Measurements from ENCODE around the gene NUDT12.

The NUDT12 gene

DNA sequence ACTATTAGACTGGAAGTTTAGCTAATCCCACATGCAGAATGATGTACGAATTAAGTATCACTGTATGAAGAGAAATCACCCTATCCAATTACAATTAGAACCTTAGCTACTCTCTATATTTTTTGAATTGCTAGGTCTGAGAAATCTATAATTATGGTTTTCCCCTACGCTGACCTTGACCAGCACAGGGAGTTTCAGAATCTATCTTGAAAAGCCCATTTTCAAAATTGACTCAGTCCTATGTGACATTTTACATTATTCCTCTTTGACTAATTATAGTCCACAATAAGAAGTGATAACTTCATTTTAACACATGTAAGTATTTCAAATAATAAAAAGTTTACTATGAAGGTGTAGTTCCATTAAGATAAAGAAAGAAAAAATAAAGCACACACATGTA lies 21.5 kb downstream of the NUDT12 start:
- no peak for DNase-seq (ENCODE audit: low read depth)

DNA sequence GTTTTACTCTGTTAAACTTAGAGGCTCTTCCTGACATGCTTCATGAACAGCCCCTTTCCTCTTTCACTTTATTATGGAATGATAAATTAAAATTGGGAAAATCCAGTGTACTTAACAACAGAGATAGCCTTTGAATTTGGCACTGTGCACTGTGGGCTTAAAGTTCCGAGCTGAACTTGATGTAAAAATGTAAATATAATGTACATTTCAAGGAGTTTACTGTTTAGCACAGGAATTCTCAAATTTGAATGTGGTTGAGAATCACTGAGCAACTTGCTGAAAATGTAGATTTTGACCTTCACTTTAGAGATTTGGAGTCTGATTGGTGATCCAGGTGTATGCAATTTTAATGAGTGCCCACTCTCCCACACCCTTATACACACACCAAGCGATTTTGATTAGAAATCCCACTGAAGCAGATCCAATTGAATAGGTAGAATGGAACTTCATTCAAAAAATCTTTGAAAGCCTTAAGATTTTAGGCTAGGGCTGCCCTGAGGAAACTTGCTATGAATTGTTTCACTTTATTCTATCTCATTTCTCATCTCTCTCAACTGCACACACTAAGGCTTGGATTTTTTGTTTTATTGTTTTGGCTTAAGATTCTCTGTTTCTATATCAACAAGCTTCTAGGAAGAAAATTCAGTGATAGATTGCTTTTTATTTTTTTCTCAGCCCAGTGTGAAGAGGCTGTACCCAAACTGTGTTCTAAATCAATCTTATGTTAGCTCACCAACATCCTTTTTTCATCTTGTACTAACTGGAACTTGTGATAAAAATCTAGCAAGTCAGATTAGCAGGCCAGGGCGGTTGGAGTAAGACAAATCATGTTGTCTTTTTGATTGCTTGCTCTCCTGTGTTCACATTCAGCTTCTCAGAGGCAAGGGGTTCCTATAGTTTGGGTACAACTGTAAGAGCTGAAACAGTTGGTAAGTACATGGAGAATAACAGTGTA lies 22.9 kb downstream of the NUDT12 start:
- DNase-seq (ENCODE audit: low read depth), result no peak

DNA sequence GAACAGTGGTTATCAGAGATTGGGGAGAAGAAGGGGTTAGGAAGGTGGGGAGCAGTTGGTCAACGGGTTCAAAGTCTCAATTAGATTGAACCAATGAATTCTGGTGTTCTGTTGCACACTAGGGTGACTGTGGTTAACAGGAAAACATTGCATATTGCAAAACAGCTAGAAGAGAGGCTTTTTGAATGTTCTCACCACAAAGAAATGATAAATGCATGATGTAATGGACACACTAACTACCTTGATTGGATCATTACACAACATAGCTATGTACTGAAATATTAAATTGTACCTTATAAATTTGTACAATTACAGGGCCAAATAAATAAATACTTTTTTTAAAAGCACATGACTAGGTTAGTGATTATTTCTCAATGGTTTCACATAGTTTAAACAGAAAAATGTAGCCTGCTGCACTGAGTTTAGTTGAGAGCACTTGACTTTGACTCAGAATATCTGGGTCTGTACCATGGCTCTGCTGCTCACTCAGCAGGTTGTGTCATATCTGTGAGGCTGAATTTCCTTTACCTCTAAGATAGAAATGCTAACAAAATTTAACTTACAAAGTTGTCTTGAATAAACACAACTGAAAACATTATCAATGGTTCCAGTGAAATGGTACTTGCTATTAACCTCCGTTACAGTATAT lies 30.4 kb downstream of the NUDT12 start:
- no peak for DNase-seq (ENCODE audit: low read depth)

DNA sequence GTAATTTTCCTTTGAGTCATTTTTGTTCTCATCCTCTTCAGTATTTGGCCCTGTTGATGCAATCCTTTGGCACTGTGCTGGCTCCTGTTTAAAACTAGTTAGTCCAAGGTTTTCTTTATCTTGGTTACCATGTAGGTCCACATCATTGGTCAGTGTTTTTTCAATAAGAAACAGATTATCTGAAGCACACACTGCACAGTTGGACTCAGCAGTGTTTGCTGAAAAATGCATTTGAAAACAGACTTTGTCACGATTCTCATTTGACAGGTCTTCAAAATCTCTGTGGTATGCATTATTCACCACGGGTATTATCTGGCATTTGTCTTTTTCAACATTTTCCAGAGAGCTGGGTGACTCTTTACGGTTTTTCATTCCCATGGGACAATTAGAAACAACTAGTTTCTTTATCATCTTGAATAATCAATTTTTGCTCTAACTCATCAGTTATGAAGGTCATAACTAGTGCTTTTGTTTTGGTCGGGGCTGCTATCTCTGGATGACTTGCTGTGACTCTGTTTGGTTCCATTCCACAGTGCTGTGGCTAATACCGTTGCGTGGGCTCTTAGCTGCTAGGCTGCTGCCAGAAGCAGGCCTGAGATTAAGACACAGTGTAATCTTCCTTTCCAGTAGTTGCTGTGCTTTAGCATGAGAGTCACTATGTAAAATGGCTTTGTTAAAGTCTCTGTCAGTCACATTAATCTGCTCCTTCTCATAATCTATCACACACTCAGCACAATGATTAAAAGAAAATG lies 36.2 kb downstream of the NUDT12 start:
- no peak for DNase-seq (ENCODE audit: low read depth)

DNA sequence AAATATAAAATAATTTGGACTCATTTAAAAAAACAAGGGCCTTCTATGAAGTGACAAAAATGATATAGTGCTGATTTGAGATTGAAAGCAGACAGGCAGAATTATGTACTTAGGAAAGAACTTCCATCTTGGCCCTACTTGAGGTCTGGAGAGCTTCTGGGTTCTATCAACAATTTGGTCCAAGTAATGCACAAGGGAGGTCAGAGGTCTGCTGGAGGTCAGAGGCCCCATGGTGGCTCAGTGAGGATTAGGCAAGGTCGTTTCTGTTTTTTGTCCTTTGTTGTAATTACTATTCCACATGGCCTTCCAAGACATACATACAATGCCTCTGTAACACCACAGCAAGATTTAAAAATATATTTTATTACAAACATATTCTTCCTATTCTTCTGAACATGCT lies 37.2 kb downstream of the NUDT12 start:
- DNase-seq (ENCODE audit: low read depth), result no peak

DNA sequence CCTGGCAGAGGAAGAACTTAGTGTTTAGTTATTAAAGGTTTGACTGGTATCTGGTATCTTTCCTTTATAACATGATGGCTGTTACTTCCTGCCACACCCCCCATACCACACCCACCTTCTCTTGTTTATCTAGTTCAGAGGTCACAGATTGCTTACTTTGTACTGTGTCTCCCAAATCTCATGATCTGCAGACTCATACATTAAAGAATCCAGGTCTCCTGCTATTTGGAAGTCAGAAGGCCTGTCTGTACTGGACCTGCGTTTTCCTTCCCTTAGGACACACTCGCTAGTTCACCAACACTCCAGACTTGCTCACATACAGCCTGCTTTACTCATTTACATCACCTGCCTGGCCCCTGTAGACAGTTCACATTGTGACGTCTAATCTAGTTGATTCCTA lies 39.3 kb downstream of the NUDT12 start:
- DNase-seq (ENCODE audit: low read depth), result no peak

DNA sequence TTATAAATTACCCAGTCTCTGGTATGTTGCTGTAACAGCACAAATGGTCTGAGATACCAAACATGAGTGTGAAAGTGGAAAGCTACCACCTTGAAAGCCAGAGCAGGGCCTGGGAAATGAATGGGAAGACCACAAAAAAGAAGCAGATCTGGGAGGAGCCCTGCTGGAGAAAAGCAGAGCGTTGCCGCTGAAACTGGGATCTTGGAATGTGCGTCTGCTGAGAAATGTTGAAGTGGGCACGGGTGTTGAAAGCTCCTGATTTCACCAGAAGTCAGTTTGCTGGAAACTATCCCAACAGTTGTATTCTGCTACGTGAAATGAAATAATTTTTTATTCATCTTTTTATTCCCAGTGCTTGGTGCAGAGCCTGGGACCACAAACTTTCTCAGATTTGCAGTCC lies 40.0 kb downstream of the NUDT12 start:
- DNase-seq (ENCODE audit: low read depth), result no peak

DNA sequence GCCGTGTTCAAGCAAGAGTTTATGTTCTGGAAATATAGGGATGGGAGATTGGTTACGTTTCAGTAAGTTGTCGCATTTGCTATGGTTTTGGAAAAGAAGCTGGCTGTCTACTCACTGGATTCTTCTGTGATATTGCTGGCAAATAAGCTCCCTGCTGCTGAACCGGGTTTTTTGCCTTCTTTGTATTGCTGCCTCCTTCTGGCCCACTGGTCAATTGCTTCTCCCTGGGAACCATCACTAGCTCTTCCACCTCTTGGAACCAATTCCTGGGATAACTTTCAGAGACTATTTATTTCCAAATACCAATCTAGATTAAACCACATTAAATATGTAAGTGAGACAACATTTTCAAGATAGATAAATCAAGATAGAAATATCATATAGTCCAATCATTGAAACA lies 43.0 kb downstream of the NUDT12 start:
- DNase-seq (ENCODE audit: low read depth), result peak; percentile 4

DNA sequence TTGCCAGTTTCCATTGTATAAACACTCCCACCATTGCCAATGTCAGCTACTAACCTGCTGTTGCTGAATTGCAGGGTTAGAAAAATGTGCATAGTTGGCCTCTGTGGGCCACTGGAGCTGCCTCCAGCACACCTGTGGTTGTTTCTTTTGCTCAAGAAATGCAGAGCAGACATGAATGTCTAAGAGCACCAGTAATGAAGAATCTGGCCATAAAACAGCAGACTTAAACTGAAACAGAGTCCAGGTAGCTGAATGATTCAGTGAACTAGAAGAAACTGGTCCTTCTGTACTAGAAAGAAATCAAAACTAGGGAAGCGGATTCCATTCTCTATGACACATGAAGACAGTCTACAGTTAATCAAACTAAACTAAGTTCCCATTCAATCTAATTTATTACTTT lies 48.2 kb downstream of the NUDT12 start:
- DNase-seq (ENCODE audit: low read depth), result no peak

DNA sequence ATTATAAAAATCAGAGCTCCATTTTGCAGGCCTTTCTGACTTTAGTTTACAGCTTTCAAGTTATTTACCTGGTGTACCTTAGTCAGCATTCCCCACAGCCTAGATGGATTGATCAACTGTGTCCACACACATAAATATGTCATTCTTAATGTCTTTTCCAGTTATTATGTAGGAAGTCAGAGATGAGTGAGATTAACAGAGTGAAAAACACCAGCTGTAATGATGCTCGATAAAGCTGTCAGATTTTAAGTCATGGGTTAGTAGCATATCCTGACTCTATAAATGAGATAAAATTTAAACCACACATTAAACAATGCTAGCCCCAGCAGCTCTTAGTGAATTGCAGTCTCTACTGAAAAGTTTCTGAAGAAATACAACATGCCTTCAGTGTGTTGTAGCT lies 48.9 kb downstream of the NUDT12 start:
- no peak for DNase-seq (ENCODE audit: low read depth)

DNA sequence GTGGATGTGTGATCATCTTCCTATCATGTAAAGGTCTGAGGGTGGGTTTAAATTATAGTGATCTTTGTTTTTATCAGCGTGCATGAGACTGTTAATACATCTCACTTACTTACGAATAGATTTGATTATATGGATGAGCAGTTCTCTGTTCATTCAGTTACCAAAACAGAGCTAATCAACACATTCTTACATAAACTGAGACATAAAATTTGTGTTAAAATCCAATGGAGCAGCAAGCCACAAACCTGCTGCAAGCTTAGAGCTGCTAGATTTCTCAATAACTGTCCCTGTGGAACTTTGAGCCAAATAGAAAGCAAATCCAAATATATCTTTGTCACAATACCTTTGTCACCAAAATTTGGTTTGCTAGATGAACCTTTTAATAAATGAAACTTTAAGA lies 50.1 kb downstream of the NUDT12 start:
- no peak for DNase-seq (ENCODE audit: low read depth)

DNA sequence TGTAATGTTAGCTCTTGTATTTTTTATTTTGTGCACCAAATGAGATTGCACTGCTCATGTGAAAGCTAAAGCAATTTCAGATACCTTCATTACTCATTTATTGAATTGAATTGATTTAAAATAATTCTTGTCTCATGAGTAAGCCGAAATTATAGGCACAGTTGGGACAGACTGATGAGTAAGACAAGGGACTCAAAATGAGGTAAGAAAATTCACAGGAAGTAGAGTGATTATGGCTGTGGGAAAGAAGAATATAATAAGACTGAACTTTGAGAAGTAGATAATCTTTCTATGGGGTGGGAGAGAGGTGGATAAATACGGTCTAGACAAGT lies 51.1 kb downstream of the NUDT12 start:
- DNase-seq (ENCODE audit: low read depth), result no peak

DNA sequence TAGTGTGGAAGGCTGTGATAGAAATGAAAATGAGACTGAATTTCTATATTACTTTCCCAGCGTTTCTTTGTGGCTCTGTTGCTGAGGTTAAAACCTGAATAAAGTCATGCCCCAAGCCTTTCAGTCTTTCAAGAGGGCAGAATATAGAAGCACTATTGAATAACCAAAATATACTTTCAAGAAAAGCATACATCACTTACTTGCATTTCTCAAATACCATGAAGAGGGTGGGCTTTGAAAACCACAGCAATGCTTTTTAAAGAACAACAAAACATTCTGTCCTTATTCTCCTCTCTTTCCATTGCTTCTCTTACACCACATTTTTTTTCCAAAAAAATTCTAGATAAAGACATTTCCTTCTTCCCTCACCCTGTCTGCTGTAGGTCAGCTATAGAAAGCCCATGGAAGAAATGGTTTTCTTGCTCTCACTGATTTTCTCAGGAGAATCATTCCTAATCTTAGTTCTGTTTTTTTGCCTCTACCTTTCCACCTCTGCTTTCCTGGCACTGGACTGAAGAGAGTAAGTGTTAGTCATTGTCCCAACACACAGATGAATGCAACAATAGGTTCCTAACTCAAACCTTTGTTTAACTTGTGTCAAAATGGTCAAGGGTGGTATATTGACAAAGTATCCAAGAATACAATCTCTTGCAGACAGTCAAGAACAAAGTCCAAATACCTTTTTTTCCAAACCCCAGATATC lies 51.6 kb downstream of the NUDT12 start:
- DNase-seq (ENCODE audit: low read depth), result no peak

DNA sequence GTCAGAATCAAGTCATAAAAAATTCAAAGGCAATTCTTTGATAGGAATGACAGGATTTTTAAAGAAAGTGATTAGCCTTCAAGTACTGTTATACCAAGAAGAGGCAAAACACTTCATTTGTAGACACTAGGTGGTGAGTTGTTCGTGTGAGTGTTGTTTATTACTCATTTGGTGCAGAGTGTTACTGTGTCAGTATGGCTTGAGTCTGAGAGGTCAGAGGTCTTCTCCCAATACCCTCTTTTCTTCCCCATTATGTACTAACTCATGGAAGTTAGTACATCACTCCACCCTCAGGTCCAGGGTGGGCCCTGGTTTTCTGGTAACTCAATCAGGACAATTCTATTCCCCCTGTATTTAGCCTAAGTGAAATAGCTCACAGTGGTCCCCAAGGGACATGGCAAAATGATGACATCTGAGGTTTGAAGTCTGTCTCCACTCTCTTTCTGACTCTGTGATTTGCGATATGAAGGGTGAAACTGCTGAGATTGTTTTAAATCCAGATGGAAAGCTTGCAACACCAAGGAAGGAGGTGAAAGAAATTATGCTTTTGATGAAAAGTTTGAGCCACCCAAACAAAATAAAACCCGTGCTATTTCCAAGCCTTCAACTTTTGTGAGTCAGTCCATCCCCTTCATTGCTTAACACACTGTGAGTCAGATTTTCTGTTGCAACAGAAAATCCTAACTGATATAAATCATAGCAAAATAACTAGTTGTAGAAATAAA lies 56.8 kb downstream of the NUDT12 start:
- peak; percentile 68 for DNase-seq (ENCODE audit: low read depth)

DNA sequence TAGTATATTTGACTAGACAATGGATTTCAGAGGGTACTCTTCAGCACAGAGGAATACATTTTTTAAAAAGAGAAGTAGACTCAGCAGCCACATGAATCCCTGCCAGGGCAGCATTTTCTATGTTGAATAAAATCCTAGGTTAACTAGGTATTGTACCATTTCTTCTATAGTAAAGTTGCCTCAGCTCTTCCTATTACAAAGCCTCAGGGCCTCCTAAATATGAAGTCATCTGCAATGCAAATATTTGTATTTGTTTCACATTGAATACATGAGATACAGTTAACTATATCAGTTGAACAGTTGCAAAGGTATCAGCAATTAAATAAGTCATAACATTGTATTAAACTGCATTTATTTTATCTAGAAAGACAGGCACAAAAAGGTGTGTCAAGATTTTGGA lies 59.5 kb downstream of the NUDT12 start:
- no peak for DNase-seq (ENCODE audit: low read depth)

DNA sequence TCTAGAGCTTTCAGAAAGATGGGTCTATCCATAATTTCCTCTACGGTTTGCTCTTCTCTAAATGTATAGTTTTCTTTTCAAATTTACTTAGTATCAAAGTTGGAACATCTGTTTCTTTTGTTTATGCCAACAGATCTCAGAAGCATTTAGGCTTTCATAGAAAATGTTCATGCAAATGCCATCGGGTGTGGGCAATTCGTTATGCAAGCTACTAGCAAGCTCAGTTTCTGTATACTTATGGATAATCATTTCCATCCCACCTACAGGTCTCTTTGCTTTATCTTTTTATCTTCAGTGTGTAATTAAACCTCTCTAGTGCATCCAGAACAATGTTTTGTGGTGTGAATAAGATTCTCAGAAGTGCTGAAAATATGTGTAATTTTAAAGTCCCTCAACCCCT lies 59.9 kb downstream of the NUDT12 start:
- peak; percentile 15 for DNase-seq (ENCODE audit: low read depth)

Measured in fibroblast of gingiva (primary cell).